C4-2B (cell line): Measurements from ENCODE around the gene ARHGEF25.

ENCODE experiments used
- H3K27ac ChIP-seq: fragments of 450-650 bp; 2 replicates; pipeline ENCODE4 v1.5.1; 2017
- CTCF ChIP-seq: fragments of 450-650 bp; conservative IDR thresholded peaks from 2 replicates; pipeline ENCODE4 v1.5.1; 2017; ENCODE audit warnings: mild to moderate bottlenecking
- ZFX ChIP-seq: fragments of 450-650 bp; IDR thresholded peaks from 2 replicates; pipeline ENCODE4 v1.6.1; 2017

ARHGEF25 gene

GRCh38 chr12:57620936-57621496 lies 9.8 kb downstream of the ARHGEF25 start:
- H3K27ac ChIP-seq: no peak overlapping the region
- TF ChIP-seq ZFX: no peak
- no peak for TF ChIP-seq CTCF

- TF ChIP-seq ZFX: no peak
- peak; percentile 95 for TF ChIP-seq CTCF
- H3K27ac ChIP-seq: no peak overlapping the region
Observed at GRCh38 chr12:57621497-57622292, 10.5 kb downstream of the ARHGEF25 start.

- TF ChIP-seq CTCF: no peak
- no peak for TF ChIP-seq ZFX
- no peak overlapping the region for H3K27ac ChIP-seq
Observed at GRCh38 chr12:57622293-57623245, 11.3 kb downstream of the ARHGEF25 start.

GRCh38 chr12:57623385-57623784 lies 12.2 kb downstream of the ARHGEF25 start:
- H3K27ac ChIP-seq: no peak overlapping the region
- TF ChIP-seq ZFX: no peak
- TF ChIP-seq CTCF: no peak

GRCh38 chr12:57623811-57624390 lies 12.7 kb downstream of the ARHGEF25 start:
- H3K27ac ChIP-seq: no peak overlapping the region
- TF ChIP-seq ZFX (no peak), CTCF (no peak)

GRCh38 chr12:57624441-57625220 lies 13.4 kb downstream of the ARHGEF25 start:
- no peak overlapping the region for H3K27ac ChIP-seq
- TF ChIP-seq ZFX (no peak), CTCF (no peak)
